ENCODE results near the gene THOC7.

DNA sequence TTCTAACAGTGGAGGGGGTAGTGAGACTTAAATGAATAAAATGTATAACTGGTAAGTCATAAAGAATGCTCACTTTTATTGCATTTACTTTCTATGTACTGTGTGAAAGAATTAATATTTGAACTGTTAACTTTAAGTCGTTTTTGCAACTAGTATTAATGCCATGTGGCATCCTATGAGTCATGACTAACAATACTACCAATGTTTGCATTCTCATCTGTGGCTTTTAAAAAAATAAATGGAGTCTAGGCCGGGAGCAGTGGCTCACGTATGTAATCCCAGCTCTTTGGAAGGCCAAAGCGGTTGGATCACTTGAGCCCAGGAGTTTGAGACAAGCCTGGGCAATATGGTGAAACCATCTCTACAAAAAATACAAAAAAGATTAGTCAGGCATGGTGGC, 39.3 kb downstream of the THOC7 start:
- TF ChIP-seq, protein P1, sequence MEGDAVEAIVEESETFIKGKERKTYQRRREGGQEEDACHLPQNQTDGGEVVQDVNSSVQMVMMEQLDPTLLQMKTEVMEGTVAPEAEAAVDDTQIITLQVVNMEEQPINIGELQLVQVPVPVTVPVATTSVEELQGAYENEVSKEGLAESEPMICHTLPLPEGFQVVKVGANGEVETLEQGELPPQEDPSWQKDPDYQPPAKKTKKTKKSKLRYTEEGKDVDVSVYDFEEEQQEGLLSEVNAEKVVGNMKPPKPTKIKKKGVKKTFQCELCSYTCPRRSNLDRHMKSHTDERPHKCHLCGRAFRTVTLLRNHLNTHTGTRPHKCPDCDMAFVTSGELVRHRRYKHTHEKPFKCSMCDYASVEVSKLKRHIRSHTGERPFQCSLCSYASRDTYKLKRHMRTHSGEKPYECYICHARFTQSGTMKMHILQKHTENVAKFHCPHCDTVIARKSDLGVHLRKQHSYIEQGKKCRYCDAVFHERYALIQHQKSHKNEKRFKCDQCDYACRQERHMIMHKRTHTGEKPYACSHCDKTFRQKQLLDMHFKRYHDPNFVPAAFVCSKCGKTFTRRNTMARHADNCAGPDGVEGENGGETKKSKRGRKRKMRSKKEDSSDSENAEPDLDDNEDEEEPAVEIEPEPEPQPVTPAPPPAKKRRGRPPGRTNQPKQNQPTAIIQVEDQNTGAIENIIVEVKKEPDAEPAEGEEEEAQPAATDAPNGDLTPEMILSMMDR (IDR thresholded peaks at IDR 0.05; ENCODE audit: low read depth, low read length) = no peak
- TF ChIP-seq, protein P2, sequence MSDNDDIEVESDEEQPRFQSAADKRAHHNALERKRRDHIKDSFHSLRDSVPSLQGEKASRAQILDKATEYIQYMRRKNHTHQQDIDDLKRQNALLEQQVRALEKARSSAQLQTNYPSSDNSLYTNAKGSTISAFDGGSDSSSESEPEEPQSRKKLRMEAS (IDR thresholded peaks at IDR 0.05; ENCODE audit: low read depth, low read length) = no peak
- TF ChIP-seq MYC (IDR thresholded peaks at IDR 0.05; ENCODE audit: low read depth, low read length) = no peak
- no peak for TF ChIP-seq POLR2A (IDR thresholded peaks at IDR 0.05; ENCODE audit: extremely low read depth, insufficient read length)
